NCI-H69 (cell line): ENCODE data around the gene CBX2.
A peak's percentile ranks its signal among the peaks of the same experiment; 100 is the strongest.
"Not testable (repeated sequence)": the region's sequence is repeated elsewhere in the genome, so short reads cannot be mapped to it uniquely, and the experiment has no call there.

Experiments
- DNase-seq: peaks from one replicate; lab custom pipeline; 2025; lab: John Stamatoyannopoulos, UW

The CBX2 gene

DNA sequence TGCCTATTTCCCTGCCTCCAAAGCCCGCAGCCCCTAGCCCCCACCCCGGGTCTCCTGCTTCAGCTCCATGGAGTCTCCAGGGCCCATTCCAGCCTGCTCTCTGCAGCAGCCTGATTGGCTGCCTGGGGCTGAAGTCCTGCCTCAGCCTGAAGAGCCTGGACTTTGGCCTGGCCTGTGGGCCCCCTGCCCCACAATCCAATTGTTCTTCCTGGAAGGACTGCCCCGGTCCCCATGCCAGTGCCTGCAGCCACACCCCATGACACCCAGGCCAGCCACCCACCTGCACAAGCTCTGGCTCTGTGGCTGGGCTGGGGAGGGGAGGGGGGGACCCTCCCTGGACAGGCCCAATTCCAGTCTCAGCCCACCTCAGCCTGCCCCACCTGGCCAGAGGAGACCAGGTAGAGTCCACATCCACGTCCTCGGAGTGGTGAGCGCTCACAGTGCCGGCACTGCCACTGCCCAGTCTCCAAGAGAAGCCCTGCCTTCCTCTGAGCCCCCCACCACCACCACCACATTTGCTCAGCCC, 34.9 kb upstream of the CBX2 start:
- DNase-seq: no peak

DNA sequence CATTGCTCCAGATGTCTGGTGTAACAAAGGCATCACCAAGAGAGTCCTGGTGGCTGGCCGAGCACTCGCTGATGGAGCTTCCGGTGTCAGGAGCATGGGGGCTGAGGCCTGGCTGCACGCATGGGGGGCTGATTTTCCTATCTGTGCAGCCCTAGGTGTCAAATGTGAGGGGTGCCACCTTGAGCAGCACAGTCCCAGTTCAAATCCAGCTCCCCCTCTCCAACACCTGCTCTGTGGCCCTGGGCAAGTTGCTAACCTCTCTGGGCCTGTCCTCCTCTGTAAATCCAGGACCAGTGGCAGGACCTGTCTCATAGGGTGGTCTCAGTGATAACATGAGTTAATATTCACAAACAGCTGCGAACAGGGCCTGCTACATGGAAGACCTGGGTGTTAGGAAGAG, 34.3 kb upstream of the CBX2 start:
- no peak for DNase-seq

DNA sequence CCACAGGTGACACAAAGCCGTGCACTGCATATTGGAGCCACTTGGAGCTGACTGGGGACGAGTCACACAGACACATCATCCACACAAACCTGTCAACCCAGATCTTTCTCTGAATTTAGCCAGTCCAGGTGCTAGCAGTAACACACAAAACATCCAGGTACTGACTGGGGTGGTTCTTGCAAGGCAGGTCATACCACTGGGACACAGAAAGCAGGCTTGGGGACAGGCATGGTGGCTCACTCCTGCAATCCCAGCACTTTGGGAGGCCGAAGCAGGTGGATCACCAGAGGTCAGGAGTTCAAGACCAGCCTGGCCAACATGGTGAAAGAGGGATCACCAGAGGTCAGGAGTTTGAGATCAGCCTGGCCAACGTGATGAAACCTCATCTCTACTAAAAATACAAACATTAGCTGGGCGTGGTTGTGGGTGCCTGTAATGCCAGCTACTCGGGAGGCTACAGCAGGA, 32.3 kb upstream of the CBX2 start:
- DNase-seq: no peak

DNA sequence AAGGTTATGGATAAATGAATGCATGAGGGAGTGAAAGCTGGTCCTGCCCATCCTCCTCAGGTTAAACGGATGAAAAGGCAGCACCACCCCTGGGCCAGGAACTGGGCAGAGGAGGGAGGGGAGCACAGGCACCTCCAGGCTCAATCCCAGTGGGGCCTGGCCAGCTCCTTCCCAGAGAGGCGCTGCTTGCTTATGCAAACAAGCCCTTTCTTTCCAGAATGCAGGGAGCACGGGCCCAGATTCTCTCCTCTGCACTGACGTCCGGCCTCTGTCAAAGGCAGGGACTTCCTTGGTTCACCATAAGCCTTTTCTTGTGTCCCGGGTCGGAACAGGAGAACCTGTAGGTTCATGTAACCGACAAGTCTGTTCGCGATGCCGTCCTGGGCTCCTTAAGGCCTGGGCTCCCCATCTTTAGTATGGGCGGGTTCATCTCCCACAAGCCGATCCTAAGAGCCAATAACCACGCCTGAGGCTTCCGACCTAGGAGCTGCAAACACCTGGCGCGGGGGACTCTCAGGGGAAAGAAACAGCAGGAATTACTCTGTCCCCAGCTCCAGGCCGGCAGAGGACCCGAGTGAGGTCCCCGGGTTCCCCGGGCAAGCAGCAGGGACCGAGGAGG, 30.9 kb upstream of the CBX2 start:
- no peak for DNase-seq

DNA sequence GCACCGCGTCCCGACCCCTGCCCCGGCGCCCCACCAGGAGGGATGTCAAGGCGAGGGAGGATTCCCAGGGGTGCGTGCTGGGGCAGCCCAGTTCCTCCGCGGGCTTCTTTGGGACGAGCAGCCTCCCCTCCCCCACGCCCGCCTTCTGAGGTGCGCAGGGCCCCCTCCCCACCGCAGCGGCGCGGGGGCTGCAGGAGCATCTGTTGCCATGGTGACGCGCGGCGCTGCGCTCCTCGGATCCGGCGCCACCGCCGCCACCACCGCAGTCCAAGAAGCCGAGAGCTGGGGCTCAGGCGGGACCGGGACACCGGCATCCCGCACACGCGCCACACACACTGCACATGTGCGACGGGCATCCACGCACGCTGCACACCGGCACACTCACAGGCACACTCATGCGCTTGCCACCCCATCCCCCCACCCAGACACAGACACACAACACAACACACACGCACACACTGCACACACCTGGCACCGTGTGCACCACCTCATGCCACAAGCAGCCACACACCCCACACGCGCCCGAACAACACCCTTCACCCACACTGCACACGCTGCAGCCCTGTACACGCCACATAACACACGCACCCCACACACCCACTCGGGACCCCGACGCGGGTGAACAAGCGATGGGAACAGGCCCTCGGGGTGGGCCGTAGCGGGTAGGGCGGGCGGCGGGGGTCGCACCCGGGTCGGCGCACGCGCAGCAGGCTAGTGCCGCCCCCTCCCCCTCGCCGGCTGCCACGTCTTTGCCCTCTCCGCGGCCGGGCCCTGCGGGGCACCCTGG, 30.2 kb upstream of the CBX2 start:
- peak; percentile 60 for DNase-seq

DNA sequence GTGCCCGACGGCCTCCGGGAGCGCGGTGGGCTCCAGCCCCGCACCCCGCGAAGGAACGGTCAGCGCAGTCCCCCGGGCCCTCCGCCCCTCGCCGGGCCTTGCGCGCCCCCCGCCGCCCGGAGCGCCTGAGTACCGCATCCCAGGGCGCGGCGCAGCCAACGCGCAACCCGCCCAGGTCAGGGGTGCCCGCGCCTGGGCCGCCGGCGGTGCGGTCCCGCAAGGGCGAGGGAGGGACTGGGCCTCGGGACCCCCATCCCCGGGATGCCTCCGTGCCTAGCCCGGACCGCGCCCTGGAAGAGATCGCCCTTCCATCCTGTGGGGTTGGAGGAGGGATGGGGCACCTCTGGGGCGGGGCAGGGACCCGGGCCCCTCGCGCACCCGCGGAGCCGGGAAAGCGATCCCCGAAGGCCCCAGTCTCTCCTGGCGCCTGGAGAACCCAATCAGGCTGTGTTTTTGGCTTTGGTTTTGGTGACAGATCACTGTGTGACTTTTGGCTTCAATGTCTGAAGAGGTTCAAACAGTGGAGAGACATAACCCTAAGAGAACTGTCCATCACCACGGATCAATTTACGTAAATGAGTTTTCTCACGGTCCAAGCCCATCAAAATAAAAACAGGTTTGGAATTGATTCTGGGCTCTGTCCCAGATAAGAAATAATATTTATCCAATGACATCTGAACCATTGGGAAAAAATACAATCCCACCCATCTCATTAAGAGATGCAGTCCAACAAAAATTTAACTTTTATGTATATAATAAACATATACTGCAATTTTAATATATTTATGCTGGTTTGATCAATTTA, 29.5 kb upstream of the CBX2 start:
- no peak for DNase-seq

DNA sequence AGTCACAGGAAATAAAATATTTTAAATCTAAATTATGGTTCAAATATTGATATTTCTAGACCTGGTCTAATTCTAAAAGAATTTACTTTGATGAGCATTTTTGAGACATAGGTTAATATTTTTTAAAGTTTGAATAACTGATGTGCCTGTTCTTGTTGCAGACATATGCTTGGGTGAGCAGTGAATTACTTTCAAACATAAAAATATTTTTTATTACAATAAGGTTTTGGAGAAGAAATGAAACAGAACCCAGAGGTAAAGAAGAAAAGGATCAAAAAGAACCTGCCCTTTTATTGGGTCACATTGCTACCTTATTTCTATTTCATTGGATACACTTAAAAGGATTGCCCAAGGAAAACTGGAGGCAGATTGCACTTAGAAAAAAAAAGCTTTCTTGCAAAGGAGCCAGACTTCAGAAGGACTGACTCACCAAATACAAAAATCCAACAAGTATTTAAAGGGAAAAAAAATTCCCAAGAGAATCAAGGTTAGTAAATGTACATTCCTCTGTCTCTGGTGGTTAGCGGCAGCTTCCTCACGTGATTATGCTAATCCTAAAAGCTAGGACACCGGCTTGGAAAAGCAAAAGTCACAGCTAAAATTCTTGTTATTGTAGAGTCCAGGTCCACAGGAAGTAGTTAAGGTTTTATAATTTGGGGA, 28.7 kb upstream of the CBX2 start:
- no peak for DNase-seq

DNA sequence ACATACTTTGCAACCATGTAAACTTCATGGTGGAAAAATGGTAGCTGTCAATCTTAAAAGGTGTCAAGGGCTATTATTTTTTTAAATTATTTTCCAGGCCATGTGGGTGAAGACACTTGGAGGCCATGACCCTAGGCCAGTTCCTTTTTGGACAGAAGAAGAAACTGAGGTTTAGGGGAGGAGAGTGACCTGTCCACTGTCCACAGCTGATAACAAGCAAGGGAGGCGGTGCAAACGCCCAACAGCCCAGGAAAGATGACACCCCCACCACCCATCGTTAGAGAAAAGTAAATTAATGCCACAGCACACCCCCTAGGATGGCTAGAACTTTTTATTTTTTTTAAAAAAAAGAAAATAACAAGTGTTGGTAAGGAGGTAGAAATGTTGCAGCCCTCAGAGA, 28.0 kb upstream of the CBX2 start:
- no peak for DNase-seq

DNA sequence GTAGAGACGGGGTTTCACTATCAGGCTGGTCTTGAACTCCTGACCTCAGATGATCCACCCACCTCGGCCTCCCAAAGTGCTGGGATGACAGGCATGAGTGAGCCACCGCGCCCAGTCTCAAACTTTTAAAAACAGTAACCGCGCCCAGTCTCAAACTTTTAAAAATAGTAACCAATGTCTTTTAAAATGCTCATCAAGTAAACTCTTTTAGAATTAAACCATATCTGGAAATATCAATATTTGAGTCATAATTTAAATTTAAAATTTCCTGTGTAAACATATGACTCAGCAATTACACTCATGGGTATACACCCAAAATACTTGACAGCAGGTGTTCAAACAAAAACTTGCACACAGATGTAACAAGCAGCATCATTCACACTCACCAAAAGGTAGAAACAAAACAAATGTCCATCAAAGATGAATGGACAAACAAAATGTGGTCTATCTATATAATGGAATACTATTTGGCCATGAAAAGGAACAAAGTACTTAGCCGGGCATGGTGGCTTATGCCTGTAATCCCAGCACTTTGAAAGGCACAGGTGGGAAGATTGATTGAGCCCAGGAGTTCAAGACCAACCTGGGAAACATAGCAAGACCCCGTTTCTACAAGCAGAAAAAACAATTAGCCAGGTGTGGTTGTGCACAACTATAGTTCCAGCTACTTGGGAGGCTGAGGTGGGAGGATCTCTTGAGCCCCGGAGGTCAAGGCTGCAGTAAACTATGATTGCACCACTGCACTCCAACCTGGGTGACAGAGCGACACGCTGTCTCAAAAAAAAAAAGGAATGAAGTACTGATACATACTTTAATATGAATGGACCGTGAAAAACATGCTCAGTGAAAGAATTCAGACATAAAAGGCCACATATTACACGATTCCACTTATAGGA, 27.1 kb upstream of the CBX2 start:
- DNase-seq: peak; percentile 38

DNA sequence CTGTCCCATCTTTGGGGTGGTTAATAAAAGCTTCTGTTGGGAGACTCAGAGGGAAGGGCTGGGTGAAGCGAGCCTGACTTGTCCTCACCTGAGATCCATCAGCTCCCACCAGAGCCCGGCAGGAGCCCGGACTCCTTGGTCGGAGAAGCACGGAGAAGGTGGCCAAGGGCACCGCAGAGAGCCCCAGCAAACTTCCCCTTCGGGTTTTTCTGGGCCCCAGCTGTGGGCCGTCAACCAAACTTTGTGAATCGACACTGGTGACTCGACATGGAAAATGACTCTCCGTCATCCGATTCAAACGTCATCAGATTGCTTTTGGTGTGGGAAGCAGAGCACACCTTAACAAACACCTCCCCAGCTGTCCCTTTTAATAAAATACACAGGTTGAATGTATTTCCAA, 25.8 kb upstream of the CBX2 start:
- DNase-seq: no peak

DNA sequence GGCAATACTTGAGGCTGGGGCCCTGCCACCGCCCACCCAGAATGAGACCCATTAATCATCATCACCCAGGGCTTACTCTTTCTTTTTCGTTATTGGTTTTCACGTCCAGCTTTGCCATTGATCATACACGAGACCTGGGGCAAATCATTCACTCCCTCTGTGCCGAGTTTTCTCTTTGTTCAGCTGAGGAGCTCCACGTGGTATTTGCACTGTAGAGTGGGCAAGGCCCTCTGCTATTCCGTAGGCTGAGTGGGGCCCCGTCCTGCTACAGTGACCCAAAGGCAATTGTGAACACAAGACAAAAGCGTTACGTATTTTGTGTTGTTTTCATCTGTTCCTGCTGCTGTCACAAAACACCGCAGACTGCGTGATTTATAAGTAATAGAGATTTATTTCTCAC, 23.6 kb upstream of the CBX2 start:
- no peak for DNase-seq

DNA sequence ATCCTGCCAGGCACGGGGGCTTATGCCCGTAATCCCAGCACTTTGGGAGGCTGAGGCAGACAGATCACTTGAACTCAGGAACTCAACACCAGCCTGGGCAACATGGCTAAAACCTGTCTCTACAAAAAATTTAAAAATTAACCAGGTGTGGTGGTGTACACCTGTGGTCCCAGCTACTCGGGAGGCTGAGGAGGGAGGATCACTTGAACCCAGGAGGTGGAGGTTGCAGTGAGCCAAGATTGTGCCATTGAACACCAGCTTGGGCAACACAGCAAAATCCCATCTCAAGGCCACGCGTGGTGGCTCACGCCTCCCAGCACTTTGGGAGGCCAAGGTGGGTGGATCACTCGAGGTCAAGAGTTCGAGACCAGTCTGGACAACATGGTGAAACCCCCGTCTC, 23.0 kb upstream of the CBX2 start:
- DNase-seq: not testable (repeated sequence)

DNA sequence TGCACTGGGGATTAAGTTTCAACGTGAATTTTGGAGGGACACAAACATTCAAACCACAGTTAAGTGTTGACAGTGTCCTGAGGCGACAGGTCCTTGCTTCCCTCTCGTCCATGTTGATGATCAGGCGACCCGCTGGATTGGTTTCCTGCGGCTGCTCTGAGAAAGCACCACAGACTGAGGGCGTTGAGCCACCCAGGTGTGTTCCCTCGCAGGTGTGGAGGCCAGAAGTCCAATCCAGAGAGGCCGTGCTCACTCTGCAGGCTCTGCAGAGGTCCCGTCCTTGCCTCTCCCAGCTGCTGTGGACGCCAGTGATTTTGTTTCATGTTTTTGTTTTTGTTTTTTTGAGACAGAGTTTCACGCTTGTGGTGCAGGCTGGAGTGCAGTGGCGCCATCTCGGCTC, 22.4 kb upstream of the CBX2 start:
- no peak for DNase-seq

DNA sequence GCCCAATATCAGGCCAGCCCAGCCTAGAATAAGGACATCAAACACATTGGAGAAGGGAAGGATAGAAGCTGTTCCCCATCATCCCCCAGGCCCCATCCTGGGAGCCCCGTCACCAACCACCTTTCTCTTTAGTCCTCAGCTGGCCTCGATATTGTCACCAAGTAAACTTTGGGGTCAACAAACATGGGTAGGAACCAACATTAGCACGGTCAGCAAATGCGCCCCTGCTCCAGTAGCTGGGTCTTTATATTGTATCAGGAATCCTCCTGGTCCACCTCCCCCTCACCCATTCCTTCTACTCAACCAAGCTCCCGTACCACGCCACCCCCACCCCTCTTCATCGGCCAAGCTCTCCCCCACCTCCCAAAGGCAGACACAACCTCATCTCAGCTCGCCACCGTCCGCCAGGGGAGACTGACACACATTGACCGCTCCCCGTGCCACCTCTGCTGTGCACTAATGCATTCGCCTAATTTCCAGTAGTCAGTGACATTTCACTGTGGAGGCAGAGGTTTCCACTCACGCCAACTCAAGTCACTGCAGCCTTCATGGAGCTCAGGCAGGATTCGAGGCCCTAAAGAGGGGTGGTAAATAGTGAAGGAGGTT, 20.7 kb upstream of the CBX2 start:
- no peak for DNase-seq

DNA sequence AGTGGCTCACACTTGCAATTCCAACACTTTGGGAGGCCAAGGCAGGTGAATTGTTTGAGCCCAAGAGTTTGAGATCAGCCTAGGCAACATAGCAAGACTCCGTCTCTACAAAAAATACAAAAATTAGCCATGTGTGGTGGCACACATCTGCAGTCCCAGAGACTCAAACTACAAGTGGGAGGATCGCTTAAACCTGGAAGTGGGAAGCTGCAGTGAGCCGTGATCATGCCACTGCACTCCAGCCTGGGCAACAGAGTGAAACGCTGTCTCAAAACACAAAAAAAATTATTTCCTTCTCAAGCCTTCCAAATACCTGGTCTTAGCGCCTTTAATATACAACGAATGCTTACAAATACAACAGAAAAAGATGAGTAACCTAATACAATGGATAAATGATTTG, 19.7 kb upstream of the CBX2 start:
- no peak for DNase-seq

DNA sequence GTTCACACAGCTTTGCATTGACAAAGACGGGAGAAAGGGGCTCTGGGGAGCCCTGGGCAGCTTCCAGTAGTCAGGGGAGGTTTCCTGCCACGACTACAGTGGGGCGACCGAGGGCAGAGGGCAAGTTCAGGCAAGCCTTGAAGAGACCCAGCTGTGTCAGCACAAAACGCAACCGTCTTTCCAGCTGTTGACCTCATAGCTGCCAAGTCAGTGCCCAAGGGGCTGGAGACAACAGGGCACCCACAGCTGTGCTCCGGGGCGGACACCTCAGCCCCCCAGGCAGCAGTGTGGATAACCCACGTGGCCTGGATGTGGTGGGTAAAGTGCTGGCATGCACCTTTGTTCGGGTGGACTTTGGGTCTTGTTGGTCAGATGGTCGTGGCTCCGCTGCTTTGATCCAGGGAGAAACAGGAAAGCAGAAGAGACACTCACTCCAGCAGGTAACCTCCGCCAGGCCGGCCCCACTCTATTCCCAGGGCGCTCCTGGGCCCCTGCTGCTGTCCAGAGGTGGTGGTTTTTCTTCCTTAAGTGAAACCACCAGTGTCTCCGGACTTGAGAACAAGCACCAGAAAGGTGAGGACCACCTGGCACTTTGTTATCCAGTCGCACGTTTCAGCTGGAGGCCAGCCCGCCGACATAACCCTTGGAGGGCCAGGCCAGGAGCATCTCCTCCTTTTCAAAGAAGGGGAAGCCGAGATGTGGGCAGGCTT, 17.6 kb upstream of the CBX2 start:
- DNase-seq: no peak

DNA sequence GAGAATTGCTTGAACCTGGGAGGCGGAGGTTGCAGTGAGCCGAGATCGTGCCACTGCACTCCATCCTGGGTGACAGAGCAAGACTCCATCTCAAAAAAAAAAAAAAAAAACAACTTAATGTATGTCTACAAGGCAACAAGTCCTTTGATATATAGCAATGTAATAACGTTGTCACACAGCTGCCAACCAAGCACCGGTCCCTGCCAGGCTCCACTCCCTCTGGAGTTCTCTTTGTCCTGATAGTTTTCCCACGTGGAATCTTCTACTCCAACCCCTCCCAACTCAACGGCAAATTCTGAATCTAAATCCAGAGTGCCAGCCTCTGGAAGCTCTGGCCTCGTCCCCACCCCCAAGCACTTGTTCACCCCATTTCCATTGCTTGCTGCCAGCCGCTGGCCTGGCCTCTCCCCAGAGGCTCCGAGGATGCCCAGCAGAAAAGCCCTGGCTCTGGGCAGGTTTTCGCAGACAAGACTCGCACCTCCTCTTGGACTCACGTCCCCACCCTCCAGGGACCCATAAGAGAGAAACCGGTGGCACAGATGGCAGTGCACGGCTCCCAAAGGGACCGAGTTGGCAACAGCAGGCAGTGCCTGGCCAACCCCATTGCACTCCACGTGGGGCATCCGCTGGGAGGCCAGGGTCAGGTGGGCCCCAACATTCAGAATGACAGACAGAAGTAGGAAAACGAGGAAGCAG, 15.9 kb upstream of the CBX2 start:
- no peak for DNase-seq

DNA sequence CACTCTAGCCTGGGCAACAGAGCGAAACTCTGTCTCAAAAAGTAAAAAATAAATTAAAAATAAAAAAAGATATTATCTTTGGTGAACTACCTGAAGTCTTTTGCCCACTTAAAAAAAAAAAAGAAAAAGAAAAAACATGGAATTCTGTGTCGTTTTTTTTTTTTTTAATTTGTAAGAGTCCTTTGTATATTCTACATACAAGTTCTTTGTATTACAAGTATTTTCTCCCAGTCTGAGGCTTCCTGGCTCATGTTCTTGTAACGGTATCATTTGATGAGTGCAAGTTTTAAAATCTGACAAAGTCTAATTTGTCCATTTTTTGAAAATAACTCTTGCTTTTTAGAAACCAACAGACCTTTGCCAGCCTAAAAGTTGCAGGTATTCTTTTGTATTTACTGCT, 12.2 kb upstream of the CBX2 start:
- no peak for DNase-seq
